Suprapubic skin (tissue), 3 donors: ENCODE results near the gene CPPED1.

Source experiments
- POLR2A ChIP-seq, 2 donors: fragments of 450-650 bp; IDR thresholded peaks; one replicate each; pipeline ENCODE4 v1.6.1; 2017; ENCODE audit warnings: antibody characterized with exemption in 2 of 2, mild to moderate bottlenecking in 2 of 2, moderate library complexity in 2 of 2
- TF ChIP-seq, protein P1 (sequence below), 2 donors: fragments of 200-600 bp in 1 of 2; fragments of 450-650 bp in 1 of 2; sonication (generic) in 1 of 2; IDR thresholded peaks; one replicate each; pipeline ENCODE4 v1.5.1; 2016 to 2019; ENCODE audit warnings: antibody characterized with exemption in 2 of 2, mild to moderate bottlenecking in 1 of 2, moderate library complexity in 1 of 2

DNA sequence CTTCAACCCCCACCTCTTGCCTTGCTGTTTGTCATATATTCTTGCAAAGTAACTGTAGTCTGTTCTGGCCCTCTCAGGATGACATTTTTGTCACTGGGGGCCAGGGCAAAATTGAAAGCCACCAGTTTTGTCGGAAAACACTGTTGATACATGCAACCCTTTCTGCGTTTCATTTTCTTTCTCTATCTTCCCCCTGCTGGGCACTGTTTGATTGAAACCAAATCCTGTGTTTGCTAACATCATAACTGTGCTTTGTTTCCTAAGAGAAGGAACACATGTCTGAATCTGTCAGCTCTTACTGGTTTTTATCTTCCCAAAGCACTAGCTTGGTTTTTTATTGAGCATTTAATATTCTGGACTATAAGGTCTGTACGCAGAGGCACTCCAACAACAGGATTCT, 11.7 kb upstream of the CPPED1 start:
- TF ChIP-seq, protein P1, sequence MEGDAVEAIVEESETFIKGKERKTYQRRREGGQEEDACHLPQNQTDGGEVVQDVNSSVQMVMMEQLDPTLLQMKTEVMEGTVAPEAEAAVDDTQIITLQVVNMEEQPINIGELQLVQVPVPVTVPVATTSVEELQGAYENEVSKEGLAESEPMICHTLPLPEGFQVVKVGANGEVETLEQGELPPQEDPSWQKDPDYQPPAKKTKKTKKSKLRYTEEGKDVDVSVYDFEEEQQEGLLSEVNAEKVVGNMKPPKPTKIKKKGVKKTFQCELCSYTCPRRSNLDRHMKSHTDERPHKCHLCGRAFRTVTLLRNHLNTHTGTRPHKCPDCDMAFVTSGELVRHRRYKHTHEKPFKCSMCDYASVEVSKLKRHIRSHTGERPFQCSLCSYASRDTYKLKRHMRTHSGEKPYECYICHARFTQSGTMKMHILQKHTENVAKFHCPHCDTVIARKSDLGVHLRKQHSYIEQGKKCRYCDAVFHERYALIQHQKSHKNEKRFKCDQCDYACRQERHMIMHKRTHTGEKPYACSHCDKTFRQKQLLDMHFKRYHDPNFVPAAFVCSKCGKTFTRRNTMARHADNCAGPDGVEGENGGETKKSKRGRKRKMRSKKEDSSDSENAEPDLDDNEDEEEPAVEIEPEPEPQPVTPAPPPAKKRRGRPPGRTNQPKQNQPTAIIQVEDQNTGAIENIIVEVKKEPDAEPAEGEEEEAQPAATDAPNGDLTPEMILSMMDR (IDR thresholded peaks at IDR 0.05): no peak
- no peak for TF ChIP-seq POLR2A (IDR thresholded peaks at IDR 0.05)
